Smooth muscle cell (in vitro differentiated cells): ENCODE results near the gene SOX10. TPM values are rescaled to one million over a fixed set of nuclear protein-coding genes. Genes with fewer than 3 reads are reported as not detected.

Source experiments
- DNase-seq: peaks from one replicate; lab custom pipeline; 2025; ENCODE audit not compliant: unreplicated experiment; lab: John Stamatoyannopoulos, UW
- H2AFZ ChIP-seq: fragments of 200-600 bp; sonication (generic); 2 replicates; pipeline ENCODE4 v1.6.0; 2016; ENCODE audit warnings: antibody characterized with exemption, low read depth, mild to moderate bottlenecking
- H3F3A ChIP-seq: fragments of 200-600 bp; sonication (generic); 2 replicates; pipeline ENCODE4 v1.6.0; 2017; ENCODE audit warnings: antibody characterized with exemption, low read depth
- H3K27ac ChIP-seq: fragments of 200-600 bp; sonication (generic); 2 replicates; pipeline ENCODE4 v1.5.1; 2016; ENCODE audit warnings: low read depth, mild to moderate bottlenecking
- H3K27me3 ChIP-seq: fragments of 200-600 bp; sonication (generic); 2 replicates; pipeline ENCODE4 v1.6.1; 2016; ENCODE audit warnings: low read depth, mild to moderate bottlenecking
- H3K36me3 ChIP-seq: fragments of 200-600 bp; sonication (generic); 2 replicates; pipeline ENCODE4 v1.5.1; 2016; ENCODE audit warnings: low read depth
- H3K4me1 ChIP-seq: fragments of 200-600 bp; sonication (generic); 2 replicates; pipeline ENCODE4 v1.5.1; 2016; ENCODE audit warnings: low read depth
- H3K4me2 ChIP-seq: fragments of 200-600 bp; sonication (generic); 2 replicates; pipeline ENCODE4 v1.6.0; 2016; ENCODE audit warnings: mild to moderate bottlenecking
- H3K4me3 ChIP-seq: fragments of 200-600 bp; sonication (generic); 2 replicates; pipeline ENCODE4 v1.5.1; 2016; ENCODE audit warnings: mild to moderate bottlenecking
- H3K79me2 ChIP-seq: fragments of 200-600 bp; sonication (generic); 2 replicates; pipeline ENCODE4 v1.6.0; 2016; ENCODE audit warnings: low read depth, mild to moderate bottlenecking
- H3K9ac ChIP-seq: fragments of 200-600 bp; sonication (generic); 2 replicates; pipeline ENCODE4 v1.6.0; 2016; ENCODE audit warnings: low read depth
- H3K9me3 ChIP-seq: fragments of 200-600 bp; sonication (generic); replicated peaks from 2 replicates; pipeline ENCODE4 v1.5.1; 2016; ENCODE audit warnings: low read depth
- H4K20me1 ChIP-seq: fragments of 200-600 bp; sonication (generic); 2 replicates; pipeline ENCODE4 v1.6.0; 2016; ENCODE audit warnings: low read depth
- CTCF ChIP-seq: fragments of 200-600 bp; sonication (generic); IDR thresholded peaks from 2 replicates; pipeline ENCODE4 v1.5.1; 2017; ENCODE audit warnings: borderline replicate concordance, mild to moderate bottlenecking, antibody characterized with exemption; ENCODE audit not compliant: insufficient read depth, poor library complexity, severe bottlenecking
- WGBS: methylation state at CpG from one replicate; pipeline ENCODE4 v1.1.7; 2016; ENCODE audit warnings: low lambda C conversion rate; 5-methylcytosine and 5-hydroxymethylcytosine counted together
- polyA plus RNA-seq: library from polyadenylated mRNA; unstranded; fragments of >200 nt; fragmentation: Nextera tagmentation; extraction: Ambion mirVana; gene quantifications from 2 replicates; pipeline ENCODE4 v1.2.1, GENCODE V29; 2016
- total RNA-seq: library from RNA; depleted of rRNA; stranded (reverse); fragments of >200 nt; gene quantifications from 2 replicates; pipeline ENCODE4 v1.2.3, GENCODE V29; 2014

The SOX10 gene
- total and polyA plus RNA-seq, 2 experiments from 2014 or later = not detected

GRCh38 chr22:37927637-37927936, 56.8 kb downstream of the SOX10 start:
- TF ChIP-seq CTCF = no peak
- no peak overlapping the region for H3K4me2 ChIP-seq
- no peaks in the 10 kb centered on the region for H3K4me1 ChIP-seq
- DNase-seq = no peak
- 96% methylated on average over 5 of the region's 5 CpGs for WGBS
- H3K27ac ChIP-seq = no peak overlapping the region
- no peaks in the 10 kb centered on the region for H3K9me3 ChIP-seq
- H3K79me2 ChIP-seq = no peaks in the 10 kb centered on the region
- no peak overlapping the region for H3K9ac ChIP-seq
- no peaks in the 10 kb centered on the region for H3K27me3 ChIP-seq
- H3K4me3 ChIP-seq = no peak overlapping the region
- H4K20me1 ChIP-seq = peaks cover 27% of the 10 kb centered on the region
- no peak overlapping the region for H2AFZ ChIP-seq
- peaks cover 4% of the 10 kb centered on the region for H3K36me3 ChIP-seq
- peaks cover 5% of the 10 kb centered on the region for H3F3A ChIP-seq

GRCh38 chr22:37926771-37927636, 57.4 kb downstream of the SOX10 start:
- H3K27ac ChIP-seq = no peak overlapping the region
- peaks cover 27% of the 10 kb centered on the region for H4K20me1 ChIP-seq
- H3F3A ChIP-seq = peaks cover 4% of the 10 kb centered on the region
- no peak overlapping the region for H3K4me2 ChIP-seq
- no peaks in the 10 kb centered on the region for H3K79me2 ChIP-seq
- no peaks in the 10 kb centered on the region for H3K27me3 ChIP-seq
- no peaks in the 10 kb centered on the region for H3K4me1 ChIP-seq
- no peak overlapping the region for H2AFZ ChIP-seq
- no peaks in the 10 kb centered on the region for H3K9me3 ChIP-seq
- no peak for DNase-seq
- H3K4me3 ChIP-seq = no peak overlapping the region
- H3K36me3 ChIP-seq = peaks cover 4% of the 10 kb centered on the region
- 97% methylated on average over 15 of the region's 32 CpGs for WGBS
- TF ChIP-seq CTCF = no peak
- H3K9ac ChIP-seq = no peak overlapping the region

- no peak for TF ChIP-seq CTCF
- Histone ChIP-seq H3K4me1 (no peaks in the 10 kb centered on the region), H3K4me2 (no peak overlapping the region), H3K9me3 (no peaks in the 10 kb centered on the region), H3K79me2 (no peaks in the 10 kb centered on the region), H3K27me3 (no peaks in the 10 kb centered on the region), H3K27ac (no peak overlapping the region), H3F3A (no peaks in the 10 kb centered on the region), H2AFZ (no peak overlapping the region), H3K9ac (no peak overlapping the region), H4K20me1 (peaks cover 26% of the 10 kb centered on the region), H3K36me3 (peaks cover 4% of the 10 kb centered on the region), H3K4me3 (no peak overlapping the region)
- over 99% methylated on average over 7 of the region's 7 CpGs for WGBS
- no peak for DNase-seq
Observed at GRCh38 chr22:37926358-37926757, 58.0 kb downstream of the SOX10 start.

- Histone ChIP-seq H3K4me1 (no peaks in the 10 kb centered on the region), H3K27me3 (no peaks in the 10 kb centered on the region), H3K36me3 (peaks cover 4% of the 10 kb centered on the region), H3K79me2 (no peaks in the 10 kb centered on the region), H4K20me1 (peaks cover 21% of the 10 kb centered on the region), H3K4me3 (no peak overlapping the region), H3K9me3 (no peaks in the 10 kb centered on the region), H3F3A (no peaks in the 10 kb centered on the region), H2AFZ (no peak overlapping the region), H3K27ac (no peak overlapping the region), H3K9ac (no peak overlapping the region), H3K4me2 (no peak overlapping the region)
- 95% methylated on average over 14 of the region's 15 CpGs for WGBS
- no peak for TF ChIP-seq CTCF
- no peak for DNase-seq
Observed at GRCh38 chr22:37925767-37926166, 58.6 kb downstream of the SOX10 start.
